GM23248 (cell line): Measurements from ENCODE around the gene DUSP5. TPM values are rescaled to one million over a fixed set of nuclear protein-coding genes. Genes with fewer than 3 reads are reported as not detected.

Source experiments
- DNase-seq: peaks from one replicate; pipeline ENCODE4 v3.0.0-alpha.2; 2015
- H2AFZ ChIP-seq: fragments of 200-600 bp; sonication (generic); 2 replicates; pipeline ENCODE4 v1.6.1; 2016; ENCODE audit warnings: antibody characterized with exemption
- H3F3A ChIP-seq: fragments of 200-600 bp; sonication (generic); 2 replicates; pipeline ENCODE4 v1.6.1; 2016; ENCODE audit warnings: mild to moderate bottlenecking, antibody characterized with exemption, mixed run types; ENCODE audit not compliant: insufficient read depth
- H3K27ac ChIP-seq: fragments of 200-600 bp; sonication (generic); 2 replicates; pipeline ENCODE4 v1.5.1; 2016; ENCODE audit warnings: mild to moderate bottlenecking
- H3K27me3 ChIP-seq: fragments of 200-600 bp; sonication (generic); replicated peaks from 2 replicates; pipeline ENCODE4 v1.6.1; 2016; ENCODE audit warnings: mild to moderate bottlenecking; ENCODE audit not compliant: insufficient read depth
- H3K36me3 ChIP-seq: fragments of 200-600 bp; sonication (generic); 2 replicates; pipeline ENCODE4 v1.6.1; 2016; ENCODE audit warnings: low read depth, mild to moderate bottlenecking
- H3K4me1 ChIP-seq: fragments of 200-600 bp; sonication (generic); 2 replicates; pipeline ENCODE4 v1.6.1; 2016; ENCODE audit warnings: mild to moderate bottlenecking; ENCODE audit not compliant: insufficient read depth
- H3K4me2 ChIP-seq: fragments of 200-600 bp; sonication (generic); one replicate; pipeline ENCODE4 v1.6.1; 2016; ENCODE audit warnings: mild to moderate bottlenecking; ENCODE audit not compliant: unreplicated experiment
- H3K4me3 ChIP-seq: fragments of 200-600 bp; sonication (generic); 2 replicates; pipeline ENCODE4 v1.5.1; 2016; ENCODE audit warnings: mild to moderate bottlenecking
- H3K79me2 ChIP-seq: fragments of 200-600 bp; sonication (generic); 2 replicates; pipeline ENCODE4 v1.6.1; 2016; ENCODE audit warnings: mild to moderate bottlenecking; ENCODE audit not compliant: insufficient read depth
- H3K9ac ChIP-seq: fragments of 200-600 bp; sonication (generic); 2 replicates; pipeline ENCODE4 v1.6.1; 2016; ENCODE audit warnings: mild to moderate bottlenecking
- H3K9me2 ChIP-seq: fragments of 200-600 bp; sonication (generic); 2 replicates; pipeline ENCODE4 v1.6.1; 2016; ENCODE audit warnings: mixed run types, mild to moderate bottlenecking, moderate library complexity; ENCODE audit not compliant: insufficient read depth
- H3K9me3 ChIP-seq: fragments of 200-600 bp; sonication (generic); one replicate; pipeline ENCODE4 v1.6.1; 2017; ENCODE audit warnings: low read depth
- H4K20me1 ChIP-seq: fragments of 200-600 bp; sonication (generic); 2 replicates; pipeline ENCODE4 v1.6.0; 2016; ENCODE audit not compliant: insufficient read depth
- EZH2 ChIP-seq: fragments of 200-600 bp; sonication (generic); IDR thresholded peaks from 2 replicates; pipeline ENCODE4 v1.6.1; 2018; ENCODE audit warnings: antibody characterized with exemption, mild to moderate bottlenecking; ENCODE audit not compliant: insufficient read depth, poor library complexity, severe bottlenecking
- EZH2phosphoT487 ChIP-seq: fragments of 200-600 bp; sonication (generic); IDR thresholded peaks from 2 replicates; pipeline ENCODE4 v1.6.1; 2018; ENCODE audit warnings: antibody characterized with exemption, moderate library complexity, mild to moderate bottlenecking, low read depth; ENCODE audit not compliant: insufficient read depth
- WGBS, 2 experiments: methylation state at CpG; one replicate each; pipeline ENCODE4 v1.1.6; 2015 to 2017; ENCODE audit warnings: low lambda C conversion rate in 2 of 2, low coverage in 1 of 2; ENCODE audit errors: missing lambda C conversion rate in 2 of 2; 5-methylcytosine and 5-hydroxymethylcytosine counted together
- in situ Hi-C: fragments of 300-500 bp; cut with MboI; formaldehyde crosslinking; loops from 2 replicates; pipeline ENCODE4 v1.15.0; 2020
- polyA plus RNA-seq: library from polyadenylated mRNA; unstranded; fragments of >200 nt; fragmentation: Nextera tagmentation; extraction: Ambion mirVana; gene quantifications from 2 replicates; pipeline ENCODE4 v1.2.1, GENCODE V29; 2016
- total RNA-seq: library from RNA; depleted of rRNA; stranded (reverse); fragments of >200 nt; shearing (Covaris generic); gene quantifications from 2 replicates; pipeline ENCODE4 v1.2.3, GENCODE V29; 2014

DUSP5 gene
- total and polyA plus RNA-seq, 2 experiments from 2014 or later, result 5.8 to 17.8 TPM

DNA sequence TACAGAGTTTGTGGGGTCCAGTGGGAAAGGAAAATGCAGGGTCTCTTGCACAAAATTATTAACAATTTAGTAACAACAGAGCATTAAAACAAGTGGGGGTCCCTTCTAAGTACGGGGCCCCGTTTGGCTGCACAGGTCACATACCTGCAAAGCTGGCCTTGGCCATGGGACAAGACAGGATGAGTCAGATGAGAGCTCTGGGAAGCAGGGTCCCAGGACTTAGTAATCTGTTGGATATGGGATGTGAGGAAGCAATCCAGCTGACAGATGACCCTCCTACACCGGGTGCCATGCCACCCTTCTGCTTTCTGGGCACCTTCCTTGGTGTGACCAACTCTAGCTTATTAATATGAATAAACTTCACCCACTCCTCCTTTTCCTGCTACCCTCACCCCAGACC, 3.2 kb upstream of the DUSP5 start:
- in situ Hi-C loops, result no loop called here
- 77 to 85% methylated on average over 3 of the region's 3 CpGs for WGBS, 2 experiments
- no peak overlapping the region for H3K4me2 ChIP-seq

GRCh38 chr10:110495731-110496552, 1.8 kb upstream of the DUSP5 start:
- peak overlapping the region; percentile 95 for H3K27ac ChIP-seq
- peak; percentile 95 for DNase-seq
- peaks cover 3% of the 10 kb centered on the region; the same call in 1 of the 2 replicates for H4K20me1 ChIP-seq
- no peaks in the 10 kb centered on the region for H3K9me3 ChIP-seq
- 12 to 14% methylated on average over 25 of the region's 25 CpGs for WGBS, 2 experiments
- H3K4me2 ChIP-seq, result peak overlapping the region; percentile 93
- no peak overlapping the region for H2AFZ ChIP-seq
- H3K79me2 ChIP-seq, result peaks cover 50% of the 10 kb centered on the region
- H3F3A ChIP-seq, result peaks cover 52% of the 10 kb centered on the region
- H3K4me1 ChIP-seq, result peaks cover 27% of the 10 kb centered on the region
- H3K9me2 ChIP-seq, result no peaks in the 10 kb centered on the region
- H3K36me3 ChIP-seq, result no peaks in the 10 kb centered on the region
- H3K9ac ChIP-seq, result peak overlapping the region; percentile 92
- no peaks in the 10 kb centered on the region for H3K27me3 ChIP-seq
- in situ Hi-C loops, result no loop called here
- peak overlapping the region; percentile 83 for H3K4me3 ChIP-seq
- TF ChIP-seq EZH2 (no peak), EZH2phosphoT487 (no peak)

More for the DNA sequence above, 3.2 kb upstream of the DUSP5 start:
- Histone ChIP-seq H3K4me3 (no peak overlapping the region), H3K9me2 (no peaks in the 10 kb centered on the region), H4K20me1 (no peaks in the 10 kb centered on the region), H2AFZ (no peak overlapping the region), H3K4me1 (peaks cover 13% of the 10 kb centered on the region), H3K79me2 (peaks cover 38% of the 10 kb centered on the region), H3K27me3 (no peaks in the 10 kb centered on the region), H3K9ac (no peak overlapping the region), H3K27ac (no peak overlapping the region), H3K9me3 (no peaks in the 10 kb centered on the region), H3K36me3 (no peaks in the 10 kb centered on the region), H3F3A (peaks cover 38% of the 10 kb centered on the region)
- TF ChIP-seq EZH2phosphoT487, result no peak
- no peak for TF ChIP-seq EZH2
- no peak for DNase-seq

- Histone ChIP-seq H3K4me2 (peak overlapping the region; percentile 93), H3K27ac (peak overlapping the region; percentile 95), H3K9me3 (no peaks in the 10 kb centered on the region), H3K79me2 (peaks cover 58% of the 10 kb centered on the region), H3K27me3 (no peaks in the 10 kb centered on the region), H3K9ac (peak overlapping the region; percentile 92), H2AFZ (no peak overlapping the region), H3K4me1 (peaks cover 26% of the 10 kb centered on the region), H3K9me2 (no peaks in the 10 kb centered on the region), H3K36me3 (no peaks in the 10 kb centered on the region), H4K20me1 (peaks cover 3% of the 10 kb centered on the region; the same call in 1 of the 2 replicates), H3K4me3 (peak overlapping the region; percentile 83), H3F3A (peaks cover 57% of the 10 kb centered on the region)
- WGBS, 2 experiments, result 4% methylated on average over 22 of the region's 22 CpGs
- DNase-seq, result peak; percentile 90
- in situ Hi-C loops, result no loop called here
- TF ChIP-seq EZH2phosphoT487, result no peak
- TF ChIP-seq EZH2, result no peak
These were observed 912 bp upstream of the DUSP5 start for GRCh38 chr10:110496553-110497437.

GRCh38 chr10:110498087-110498981, 627 bp downstream of the DUSP5 start:
- Histone ChIP-seq H3K9me2 (no peaks in the 10 kb centered on the region), H4K20me1 (peaks cover 3% of the 10 kb centered on the region; the same call in 1 of the 2 replicates), H3K79me2 (peaks cover 74% of the 10 kb centered on the region), H3K4me2 (peak overlapping the region; percentile 95), H2AFZ (no peak overlapping the region), H3K36me3 (no peaks in the 10 kb centered on the region), H3K27me3 (no peaks in the 10 kb centered on the region), H3K4me3 (peak overlapping the region; percentile 83), H3K27ac (peak overlapping the region; percentile 95), H3F3A (peaks cover 60% of the 10 kb centered on the region), H3K4me1 (peaks cover 36% of the 10 kb centered on the region), H3K9ac (peak overlapping the region; percentile 92), H3K9me3 (no peaks in the 10 kb centered on the region)
- in situ Hi-C loops, result no loop called here
- TF ChIP-seq EZH2phosphoT487, result no peak
- TF ChIP-seq EZH2, result no peak
- 2 to 3% methylated on average over 77 to 88 of the region's 107 CpGs for WGBS, 2 experiments
- peak; percentile 87 for DNase-seq
